Erythroblast (primary cell): Measurements from ENCODE around the gene TMPRSS6.

Source experiments
- GATA1 ChIP-seq: IDR thresholded peaks from 2 replicates; pipeline ENCODE4 v1.6.1; 2011; ENCODE audit warnings: low read depth, mild to moderate bottlenecking, control low read depth, low read length, moderate library complexity
- POLR2A ChIP-seq: IDR thresholded peaks from 2 replicates; pipeline ENCODE4 v1.6.1; 2011; ENCODE audit warnings: mild to moderate bottlenecking, low read length

- TF ChIP-seq POLR2A, result no peak
- no peak for TF ChIP-seq GATA1
Measured at GRCh38 chr22:37065180-37065579, 44.3 kb downstream of the TMPRSS6 start.
